Ovary (tissue), 3 donors: ENCODE measurements around the gene NDUFA11.
"Not testable (repeated sequence)": the region's sequence is repeated elsewhere in the genome, so short reads cannot be mapped to it uniquely, and the experiment has no call there.

Experiments used
- POLR2A ChIP-seq: fragments of 450-650 bp; IDR thresholded peaks from one replicate; pipeline ENCODE4 v1.6.1; 2017; ENCODE audit warnings: antibody characterized with exemption, mild to moderate bottlenecking, moderate library complexity
- TF ChIP-seq, protein P1 (sequence below), 3 donors: fragments of 450-650 bp in 2 of 3; fragments of 200-600 bp in 1 of 3; IDR thresholded peaks; one replicate each; pipeline versions ENCODE4 v1.5.1 to v1.8.0; 2016 to 2022; ENCODE audit warnings: antibody characterized with exemption in 3 of 3, mild to moderate bottlenecking in 1 of 3
- donor health status: DM: no; HTN: no; CAD: no.

DNA sequence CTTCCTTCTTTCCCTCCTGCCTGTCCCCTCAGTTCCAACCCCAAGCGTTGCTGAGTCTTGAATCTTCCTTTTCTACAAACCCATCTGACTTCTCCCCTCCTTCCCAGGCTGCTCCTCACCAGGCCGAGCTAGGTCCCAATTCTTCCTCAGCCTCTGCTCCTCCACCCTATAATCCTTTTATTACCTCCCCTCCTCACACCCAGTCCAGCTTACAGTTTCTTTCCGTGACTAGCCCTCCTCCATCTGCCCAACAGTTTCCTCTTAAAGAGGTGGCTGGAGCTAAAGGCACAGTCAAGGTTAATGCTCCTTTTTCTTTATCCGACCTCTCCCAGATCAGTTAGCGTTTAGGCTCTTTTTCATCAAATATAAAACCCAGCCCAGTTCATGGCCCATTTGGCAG, 55.0 kb downstream of the NDUFA11 start:
- TF ChIP-seq, protein P1, sequence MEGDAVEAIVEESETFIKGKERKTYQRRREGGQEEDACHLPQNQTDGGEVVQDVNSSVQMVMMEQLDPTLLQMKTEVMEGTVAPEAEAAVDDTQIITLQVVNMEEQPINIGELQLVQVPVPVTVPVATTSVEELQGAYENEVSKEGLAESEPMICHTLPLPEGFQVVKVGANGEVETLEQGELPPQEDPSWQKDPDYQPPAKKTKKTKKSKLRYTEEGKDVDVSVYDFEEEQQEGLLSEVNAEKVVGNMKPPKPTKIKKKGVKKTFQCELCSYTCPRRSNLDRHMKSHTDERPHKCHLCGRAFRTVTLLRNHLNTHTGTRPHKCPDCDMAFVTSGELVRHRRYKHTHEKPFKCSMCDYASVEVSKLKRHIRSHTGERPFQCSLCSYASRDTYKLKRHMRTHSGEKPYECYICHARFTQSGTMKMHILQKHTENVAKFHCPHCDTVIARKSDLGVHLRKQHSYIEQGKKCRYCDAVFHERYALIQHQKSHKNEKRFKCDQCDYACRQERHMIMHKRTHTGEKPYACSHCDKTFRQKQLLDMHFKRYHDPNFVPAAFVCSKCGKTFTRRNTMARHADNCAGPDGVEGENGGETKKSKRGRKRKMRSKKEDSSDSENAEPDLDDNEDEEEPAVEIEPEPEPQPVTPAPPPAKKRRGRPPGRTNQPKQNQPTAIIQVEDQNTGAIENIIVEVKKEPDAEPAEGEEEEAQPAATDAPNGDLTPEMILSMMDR (IDR thresholded peaks at IDR 0.05): not testable (repeated sequence)
- not testable (repeated sequence) for TF ChIP-seq POLR2A
